ENCODE measurements around the gene IPO4.

The IPO4 gene

DNA sequence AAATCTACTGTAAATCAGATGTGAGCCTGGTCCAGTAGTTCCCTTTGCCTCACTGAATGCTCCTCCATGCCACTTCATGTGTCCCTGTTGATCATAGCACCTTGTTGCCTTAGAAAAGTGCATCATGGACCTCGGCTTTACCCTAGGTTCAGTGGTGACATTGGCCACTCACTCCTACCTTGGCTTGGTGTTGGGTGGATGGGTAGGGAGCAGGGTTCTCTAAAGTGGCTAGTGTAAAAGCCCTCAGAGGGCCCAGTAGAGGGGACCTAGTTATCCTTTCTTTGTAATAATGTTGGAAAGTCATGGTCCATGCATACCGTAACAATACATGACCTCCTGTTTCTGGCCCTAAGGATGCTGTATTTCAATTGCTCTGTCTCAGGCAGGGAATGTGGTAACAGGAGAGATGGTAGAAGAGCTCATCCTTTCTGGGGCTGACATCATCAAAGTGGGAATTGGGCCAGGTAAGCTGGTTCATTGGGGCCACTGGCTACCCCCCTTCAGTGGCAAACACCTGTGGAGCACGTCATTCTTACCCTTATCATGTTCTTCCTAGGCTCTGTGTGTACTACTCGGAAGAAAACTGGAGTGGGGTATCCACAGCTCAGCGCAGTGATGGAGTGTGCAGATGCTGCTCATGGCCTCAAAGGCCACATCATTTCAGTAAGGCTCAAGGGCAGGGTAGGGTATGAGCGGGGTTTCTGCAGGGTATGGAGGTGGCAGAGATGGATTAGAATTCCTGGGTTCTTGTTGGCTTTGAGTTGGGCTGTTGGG, 48.3 kb upstream of the IPO4 start:
- Histone ChIP-seq H3K4me2 (ENCODE audit: low read length) (peak overlapping the region; percentile 98), H3K27me3 (ENCODE audit: control insufficient read depth, insufficient read depth, low read length) (no peaks in the 10 kb centered on the region), H3K79me2 (peaks cover 28% of the 10 kb centered on the region), H3K27ac (peak overlapping the region; percentile 98), H3K9ac (no peak overlapping the region), H3K36me3 (ENCODE audit: control insufficient read depth, insufficient read depth, low read length) (peaks cover 24% of the 10 kb centered on the region), H3K9me3 (ENCODE audit: control insufficient read depth, low read length) (no peaks in the 10 kb centered on the region), H2AFZ (no peak overlapping the region), H3K4me1 (peaks cover 58% of the 10 kb centered on the region), H3K4me3 (ENCODE audit: low read depth, low read length) (peak overlapping the region; percentile 100)
- TF ChIP-seq, protein P1, sequence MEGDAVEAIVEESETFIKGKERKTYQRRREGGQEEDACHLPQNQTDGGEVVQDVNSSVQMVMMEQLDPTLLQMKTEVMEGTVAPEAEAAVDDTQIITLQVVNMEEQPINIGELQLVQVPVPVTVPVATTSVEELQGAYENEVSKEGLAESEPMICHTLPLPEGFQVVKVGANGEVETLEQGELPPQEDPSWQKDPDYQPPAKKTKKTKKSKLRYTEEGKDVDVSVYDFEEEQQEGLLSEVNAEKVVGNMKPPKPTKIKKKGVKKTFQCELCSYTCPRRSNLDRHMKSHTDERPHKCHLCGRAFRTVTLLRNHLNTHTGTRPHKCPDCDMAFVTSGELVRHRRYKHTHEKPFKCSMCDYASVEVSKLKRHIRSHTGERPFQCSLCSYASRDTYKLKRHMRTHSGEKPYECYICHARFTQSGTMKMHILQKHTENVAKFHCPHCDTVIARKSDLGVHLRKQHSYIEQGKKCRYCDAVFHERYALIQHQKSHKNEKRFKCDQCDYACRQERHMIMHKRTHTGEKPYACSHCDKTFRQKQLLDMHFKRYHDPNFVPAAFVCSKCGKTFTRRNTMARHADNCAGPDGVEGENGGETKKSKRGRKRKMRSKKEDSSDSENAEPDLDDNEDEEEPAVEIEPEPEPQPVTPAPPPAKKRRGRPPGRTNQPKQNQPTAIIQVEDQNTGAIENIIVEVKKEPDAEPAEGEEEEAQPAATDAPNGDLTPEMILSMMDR (IDR thresholded peaks at IDR 0.05) = no peak

DNA sequence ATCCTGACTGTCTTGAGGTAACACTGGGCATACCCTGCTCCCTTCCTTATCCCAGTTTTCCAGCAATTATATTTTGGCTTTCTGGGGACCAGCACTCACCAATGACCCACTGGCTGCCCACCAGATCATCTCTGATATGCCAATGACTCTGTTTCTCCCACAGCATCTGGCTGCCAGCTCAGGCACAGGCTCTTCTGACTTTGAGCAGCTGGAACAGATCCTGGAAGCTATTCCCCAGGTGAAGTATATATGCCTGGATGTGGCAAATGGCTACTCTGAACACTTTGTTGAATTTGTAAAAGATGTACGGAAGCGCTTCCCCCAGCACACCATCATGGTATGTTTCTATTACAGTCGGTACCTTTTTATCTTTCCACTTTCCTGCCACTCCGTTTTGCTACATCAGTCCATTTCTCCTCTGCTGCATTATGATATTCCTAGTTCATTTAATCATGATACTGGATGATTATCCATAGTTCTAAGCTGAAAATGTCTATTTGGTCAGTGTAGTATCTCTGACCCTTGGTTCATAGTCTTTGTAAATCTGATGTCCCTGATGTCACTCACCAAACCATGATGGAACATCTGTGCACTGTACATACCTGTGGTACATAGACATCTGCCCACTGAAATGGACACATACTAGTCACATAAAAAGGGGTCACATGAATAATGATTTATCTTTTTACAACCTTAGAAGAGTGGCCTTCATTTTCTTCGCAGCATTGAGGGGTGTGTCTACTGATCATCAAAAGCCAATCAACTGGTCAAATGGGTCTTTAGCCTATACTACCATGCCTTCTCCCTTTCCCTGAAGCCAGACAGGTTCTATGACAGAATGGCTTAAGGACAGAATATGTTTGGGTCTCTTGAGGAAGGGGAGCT, 47.4 kb upstream of the IPO4 start:
- Histone ChIP-seq H3K9me3 (ENCODE audit: control insufficient read depth, low read length) (no peaks in the 10 kb centered on the region), H3K9ac (no peak overlapping the region), H3K27me3 (ENCODE audit: control insufficient read depth, insufficient read depth, low read length) (no peaks in the 10 kb centered on the region), H3K36me3 (ENCODE audit: control insufficient read depth, insufficient read depth, low read length) (peaks cover 23% of the 10 kb centered on the region), H3K79me2 (peaks cover 21% of the 10 kb centered on the region), H3K4me3 (ENCODE audit: low read depth, low read length) (peak overlapping the region; percentile 100), H2AFZ (no peak overlapping the region), H3K4me1 (peaks cover 60% of the 10 kb centered on the region), H3K27ac (peak overlapping the region; percentile 98), H3K4me2 (ENCODE audit: low read length) (peak overlapping the region; percentile 98)
- TF ChIP-seq, protein P1 (IDR thresholded peaks at IDR 0.05) = no peak

DNA sequence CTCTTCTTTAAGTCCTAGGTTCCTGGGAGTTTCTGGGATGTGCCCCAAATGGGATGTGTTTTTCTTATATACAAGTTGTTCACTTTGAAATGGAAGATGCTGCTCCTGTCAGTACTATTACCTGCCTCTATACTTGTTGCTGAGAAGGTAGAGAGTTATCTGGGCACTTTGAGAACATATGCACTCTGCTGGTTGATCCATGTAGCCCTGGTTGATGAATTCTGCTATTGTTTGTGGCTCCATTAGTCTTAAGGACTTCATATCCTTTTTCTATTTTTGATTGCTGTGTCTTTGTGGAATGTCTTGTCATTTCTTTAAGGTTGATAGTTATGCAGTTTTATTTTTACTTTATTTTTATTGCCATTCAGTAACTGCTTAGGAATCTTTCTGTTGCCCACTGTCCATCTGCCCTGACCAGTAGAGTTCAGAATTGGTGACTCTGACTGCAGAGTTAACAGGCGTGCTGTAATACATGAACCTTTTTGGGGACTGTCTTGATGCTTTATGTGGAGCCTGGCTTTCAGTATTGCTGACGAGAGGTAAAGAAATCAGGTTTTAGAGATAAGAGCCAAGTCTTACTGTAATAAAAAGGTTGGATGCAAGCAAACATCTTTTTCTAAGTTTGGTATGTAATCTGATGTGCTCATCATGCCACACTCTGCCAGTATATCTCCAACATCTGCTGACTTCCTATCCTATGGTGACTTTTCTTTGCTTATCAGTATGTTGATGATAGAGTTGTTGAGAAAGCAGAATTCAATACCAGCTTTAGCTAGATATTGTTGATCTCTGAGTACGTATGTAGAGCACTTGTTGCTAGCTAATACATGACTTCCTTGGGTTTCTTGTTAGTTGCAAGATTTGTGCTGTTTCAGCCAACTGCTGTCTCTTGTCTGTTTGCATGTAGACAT, 45.7 kb upstream of the IPO4 start:
- Histone ChIP-seq H3K27ac (peak overlapping the region; percentile 98), H3K36me3 (ENCODE audit: control insufficient read depth, insufficient read depth, low read length) (peaks cover 6% of the 10 kb centered on the region), H3K4me2 (ENCODE audit: low read length) (peak overlapping the region; percentile 98), H3K4me1 (peaks cover 56% of the 10 kb centered on the region), H3K79me2 (peaks cover 12% of the 10 kb centered on the region), H3K27me3 (ENCODE audit: control insufficient read depth, insufficient read depth, low read length) (no peaks in the 10 kb centered on the region), H2AFZ (no peak overlapping the region), H3K9me3 (ENCODE audit: control insufficient read depth, low read length) (no peaks in the 10 kb centered on the region), H3K9ac (no peak overlapping the region), H3K4me3 (ENCODE audit: low read depth, low read length) (peak overlapping the region; percentile 100)
- TF ChIP-seq, protein P1 (IDR thresholded peaks at IDR 0.05) = no peak

DNA sequence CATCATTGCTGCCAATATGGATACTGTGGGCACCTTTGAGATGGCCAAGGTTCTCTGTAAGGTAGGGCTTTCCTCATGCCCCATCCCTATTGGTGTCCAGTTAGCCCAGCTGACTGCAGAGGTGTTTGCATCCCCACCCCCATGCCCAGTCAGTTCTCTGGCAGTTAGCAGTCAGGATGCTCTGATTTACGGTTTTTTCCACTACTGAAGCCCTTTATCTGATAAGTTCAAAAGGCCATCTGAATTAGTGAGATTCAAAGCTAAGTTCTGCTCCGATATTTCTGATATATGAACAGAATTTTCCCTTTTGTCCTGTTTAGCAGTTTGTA, 44.9 kb upstream of the IPO4 start:
- Histone ChIP-seq H3K36me3 (ENCODE audit: control insufficient read depth, insufficient read depth, low read length) (peaks cover 2% of the 10 kb centered on the region), H3K4me3 (ENCODE audit: low read depth, low read length) (peak overlapping the region; percentile 100), H3K27me3 (ENCODE audit: control insufficient read depth, insufficient read depth, low read length) (no peaks in the 10 kb centered on the region), H3K27ac (peak overlapping the region; percentile 98), H3K79me2 (peaks cover 8% of the 10 kb centered on the region), H3K9me3 (ENCODE audit: control insufficient read depth, low read length) (no peaks in the 10 kb centered on the region), H3K9ac (no peak overlapping the region), H3K4me1 (peaks cover 56% of the 10 kb centered on the region), H3K4me2 (ENCODE audit: low read length) (peak overlapping the region; percentile 98), H2AFZ (peak overlapping the region; percentile 68)
- TF ChIP-seq, protein P1 (IDR thresholded peaks at IDR 0.05) = no peak

Measured in parathyroid adenoma (tissue), 2 donors.